A549 treated with ZK216348 at 1 μM for 4 hours (cell line): ENCODE results near the gene ZNF503. TPM values are rescaled to one million over a fixed set of nuclear protein-coding genes. Genes with fewer than 3 reads are reported as not detected.

ENCODE experiments used
- total RNA-seq: library from RNA; stranded (reverse); fragments of 200-300 nt; extraction: Qiagen RNA extraction; gene quantifications from 5 replicates; pipeline ENCODE4 v1.2.3, GENCODE V29; 2022; ENCODE audit warnings: low read depth

ZNF503 gene
- total RNA-seq = 6.1 to 11.9 TPM (median 11.2 TPM) in 5 replicates

GRCh38 chr10:75401569-75402485 is at the start of gene ZNF503:
Gene ZNF503 (minus strand): TSS chr10:75401764. CDS start chr10:75401419, 345 bp downstream.

GRCh38 chr10:75431180-75432111 is 29.9 kb upstream of the ZNF503 start, which contains the start of gene LRMDA:
Gene LRMDA (plus strand): TSS chr10:75431624.

Other genes starting within 250 kb of the ZNF503 start
- gene VDAC2, start 191.0 kb downstream of the ZNF503 start, total RNA-seq = 295 to 365 TPM (median 306 TPM) in 5 replicates
- 29.4 to 59.4 TPM (median 50.0 TPM) in 5 replicates for gene COMTD1, start 165.8 kb downstream of the ZNF503 start, total RNA-seq
- gene LRMDA, start 29.9 kb upstream of the ZNF503 start, total RNA-seq = 3.1 to 5.6 TPM (median 4.5 TPM) in 5 replicates